Activated CD4-positive, alpha-beta T cell treated with anti-CD3 and anti-CD28 coated beads for 48 hours (primary cell): Measurements from ENCODE around the gene TM7SF2.
A peak's percentile ranks its signal among the peaks of the same experiment; 100 is the strongest.

Source experiments
- DNase-seq: peaks from one replicate; pipeline ENCODE4 v3.0.0-alpha.2; 2020

TM7SF2 gene

DNA sequence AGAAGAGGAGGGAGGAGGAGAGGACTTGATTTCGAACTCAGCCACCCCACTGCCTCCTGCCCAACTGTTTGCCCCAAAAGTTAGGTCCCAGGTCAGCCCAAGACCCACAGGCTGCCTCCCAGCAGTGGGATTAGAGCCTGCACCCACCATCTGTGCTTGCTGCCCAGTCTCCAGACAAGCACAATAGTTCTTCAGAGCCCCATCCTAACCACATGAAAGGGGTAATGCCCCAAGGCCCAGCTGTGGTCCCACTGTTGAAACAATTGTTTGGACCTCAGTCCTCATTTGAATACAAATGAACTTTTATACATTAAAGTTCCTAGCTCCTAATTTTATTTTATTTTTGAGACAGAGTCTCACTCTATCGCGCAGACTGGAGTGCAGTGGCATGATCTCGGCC is 21.0 kb upstream of the TM7SF2 start:
- DNase-seq: no peak

DNA sequence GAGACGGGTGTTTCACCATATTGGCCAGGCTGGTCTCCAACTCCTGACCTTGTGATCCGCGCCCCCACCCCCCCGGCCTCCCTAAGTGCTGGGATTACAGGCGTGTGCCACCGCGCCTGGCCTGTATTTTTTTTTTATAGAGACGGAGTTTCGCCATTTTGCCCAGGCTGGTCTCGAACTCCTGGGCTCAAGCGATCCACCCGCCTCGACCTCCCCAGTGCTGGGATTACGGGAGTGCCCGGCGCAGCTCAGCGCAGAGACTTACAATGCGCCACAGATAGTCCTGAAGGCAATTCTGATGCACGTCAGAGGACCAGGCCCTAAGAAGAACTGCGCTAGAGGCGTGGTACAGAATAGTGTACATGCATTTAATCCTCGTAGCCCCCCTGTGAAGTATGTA is 16.2 kb upstream of the TM7SF2 start:
- no peak for DNase-seq

DNA sequence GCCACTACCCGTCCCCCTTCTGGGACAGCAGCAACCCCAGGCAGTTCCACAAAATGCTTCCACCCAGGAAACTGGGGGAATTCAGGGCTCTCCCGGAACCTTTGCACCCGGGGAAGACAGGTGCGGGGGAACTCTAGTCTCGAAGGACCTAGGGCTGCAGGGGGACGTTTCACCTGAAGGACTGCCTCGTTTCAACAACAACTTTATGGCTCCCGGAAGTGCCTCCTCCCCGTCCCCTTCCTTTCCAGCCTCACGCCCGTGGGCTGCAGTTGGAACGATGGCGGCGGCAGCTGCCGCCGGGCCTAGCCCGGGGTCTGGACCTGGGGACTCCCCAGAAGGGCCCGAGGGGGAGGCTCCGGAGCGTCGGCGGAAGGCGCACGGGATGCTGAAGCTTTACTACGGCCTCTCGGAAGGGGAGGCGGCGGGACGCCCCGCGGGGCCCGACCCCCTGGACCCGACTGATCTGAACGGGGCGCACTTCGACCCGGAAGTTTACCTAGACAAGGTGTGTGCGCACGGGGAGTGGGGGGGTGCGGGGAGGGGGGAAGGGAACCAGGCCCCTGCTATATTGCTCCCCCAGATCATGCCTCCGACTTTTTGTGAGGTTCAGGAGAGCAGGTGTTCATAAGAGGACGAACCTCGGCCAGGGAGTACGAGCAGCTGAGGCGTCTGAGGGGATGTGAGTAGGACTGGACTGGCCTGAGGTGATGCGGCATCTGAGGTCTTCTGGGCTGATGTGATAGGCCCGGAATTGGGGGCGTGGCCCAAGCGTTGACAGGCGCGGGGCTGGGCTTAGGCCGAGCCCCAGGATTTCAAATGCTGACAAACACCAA is 15.5 kb upstream of the TM7SF2 start, which contains the start of gene VPS51:
TSS of gene VPS51 (plus strand) at position 241 of the 833 bp plus-strand sequence. CDS start at position 278, 37 bp downstream.
- peak; percentile 91 for DNase-seq

DNA sequence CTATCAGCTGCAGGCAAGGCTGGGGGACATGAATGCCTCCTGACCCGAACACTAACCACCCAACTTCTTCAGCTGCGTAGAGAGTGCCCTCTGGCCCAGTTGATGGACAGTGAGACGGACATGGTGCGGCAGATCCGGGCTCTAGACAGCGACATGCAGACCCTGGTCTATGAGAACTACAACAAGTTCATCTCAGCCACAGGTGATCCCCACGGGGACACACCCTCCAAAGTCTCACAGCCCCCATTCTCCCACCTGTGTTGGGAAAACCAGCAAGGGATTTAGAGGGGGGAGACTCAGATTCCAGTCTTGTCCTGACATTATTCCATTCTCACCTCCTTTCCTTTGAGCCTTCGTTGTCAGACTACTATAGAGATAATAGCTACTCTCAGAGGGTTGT is 14.7 kb upstream of the TM7SF2 start:
- no peak for DNase-seq

DNA sequence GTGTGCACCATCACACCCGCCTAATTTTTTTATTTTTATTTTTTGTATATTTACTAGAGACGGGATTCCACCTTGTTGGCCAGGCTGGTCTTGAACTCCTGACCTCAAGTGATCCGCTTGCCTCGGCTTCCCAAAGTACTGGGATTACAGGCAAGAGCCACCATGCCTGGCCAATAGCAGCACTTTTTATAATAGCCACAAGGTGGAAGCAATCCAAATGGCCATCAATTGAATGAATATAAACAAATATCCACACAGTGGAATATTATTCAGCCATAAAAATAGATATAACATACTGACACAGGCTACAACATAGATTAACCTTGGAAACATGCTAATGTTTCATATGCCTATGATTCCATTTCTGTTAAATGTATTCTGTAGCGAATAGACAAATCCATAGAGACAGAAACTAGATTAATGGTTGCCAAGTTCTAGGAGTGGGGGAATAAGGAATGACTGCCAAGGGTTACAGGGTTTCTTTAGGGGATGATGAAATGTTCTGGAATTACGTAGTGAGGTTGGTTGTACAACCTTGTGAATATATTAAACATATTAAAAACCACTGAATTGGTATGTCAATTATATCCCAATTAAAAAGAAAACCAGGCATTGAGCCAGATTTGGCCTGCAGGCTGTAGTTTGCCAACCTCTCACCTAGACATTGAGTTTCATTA is 10.9 kb upstream of the TM7SF2 start:
- no peak for DNase-seq

DNA sequence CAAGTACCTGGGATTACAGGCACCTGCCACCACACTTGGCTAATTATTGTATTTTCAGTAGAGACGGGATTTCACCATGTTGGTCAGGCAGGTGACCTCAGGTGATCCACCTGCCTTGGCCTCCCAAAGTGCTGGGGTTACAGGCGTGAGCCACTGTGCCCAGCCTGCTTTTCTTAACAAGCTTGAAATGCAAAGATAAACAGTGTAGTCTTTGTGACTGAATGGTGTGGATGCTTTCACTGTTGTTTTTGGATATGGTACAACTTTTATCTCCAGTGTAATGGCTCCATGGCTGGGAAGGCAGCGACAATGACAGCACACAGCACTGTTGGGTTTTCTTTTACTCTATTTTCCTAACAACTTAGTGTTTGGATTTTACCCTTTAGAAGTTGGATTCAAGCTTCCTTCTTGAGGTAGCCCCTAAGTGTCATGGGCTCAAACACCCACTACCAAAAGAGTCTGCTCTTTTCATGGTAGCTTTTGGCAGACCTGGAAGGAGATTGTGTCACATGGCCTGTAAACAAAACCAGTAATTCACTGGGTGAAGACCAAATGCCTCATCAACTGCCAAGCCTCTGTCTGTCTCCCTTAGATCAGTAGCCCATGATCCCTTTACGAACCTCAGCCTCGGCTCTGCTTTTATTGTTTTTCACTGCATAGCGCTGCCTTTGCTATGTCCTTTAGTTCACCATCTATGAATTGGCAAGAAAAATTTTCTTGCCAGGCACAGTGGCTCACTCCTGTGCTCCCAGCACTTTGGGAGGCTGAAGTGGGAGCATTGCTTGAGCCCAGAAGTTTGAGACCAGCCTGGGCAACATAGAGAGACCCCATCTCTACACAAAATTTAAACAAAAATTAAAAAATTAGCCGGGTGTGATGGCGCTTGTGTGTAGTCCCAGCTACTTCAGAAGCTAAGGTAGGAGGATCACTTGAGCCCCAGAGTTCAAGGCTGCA is 9.3 kb upstream of the TM7SF2 start:
- no peak for DNase-seq

DNA sequence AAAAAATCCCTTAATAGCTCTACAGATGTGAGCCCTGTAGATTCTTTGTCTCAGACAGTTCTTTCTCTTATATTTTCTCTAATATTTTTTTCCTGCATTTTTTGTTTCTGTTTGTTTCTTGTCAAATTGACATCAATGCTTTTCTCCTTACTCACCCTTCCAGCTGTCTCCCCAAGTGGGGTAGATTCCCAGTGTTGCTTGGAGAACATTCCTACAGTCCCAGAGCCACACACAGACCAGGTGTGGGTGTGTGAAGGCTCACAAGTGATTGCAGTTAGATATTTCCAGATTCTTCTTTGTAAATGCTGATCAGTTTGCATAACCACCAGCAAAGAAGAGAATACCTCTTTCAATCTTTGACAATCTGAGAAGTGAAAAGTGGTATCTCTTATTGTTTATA is 8.2 kb upstream of the TM7SF2 start:
- no peak for DNase-seq

DNA sequence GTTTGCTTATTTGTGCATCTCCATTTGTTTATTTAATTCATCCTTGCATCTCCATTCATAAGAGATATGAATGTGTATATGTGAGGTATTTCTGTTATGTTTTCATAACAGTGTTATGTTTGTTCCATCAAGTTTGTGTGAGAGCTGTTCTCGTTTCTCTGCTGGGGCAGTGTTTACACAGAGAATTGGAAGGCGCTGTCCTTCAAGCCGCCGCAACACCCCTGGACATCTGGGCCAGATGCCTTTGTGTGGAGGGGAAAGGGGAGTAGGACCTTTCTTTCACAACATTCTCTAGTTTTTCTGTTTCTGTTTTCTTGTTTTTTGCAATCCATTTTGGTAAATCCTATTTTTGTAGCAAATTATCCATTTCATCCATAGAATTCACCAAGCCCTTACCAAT is 7.0 kb upstream of the TM7SF2 start:
- no peak for DNase-seq

DNA sequence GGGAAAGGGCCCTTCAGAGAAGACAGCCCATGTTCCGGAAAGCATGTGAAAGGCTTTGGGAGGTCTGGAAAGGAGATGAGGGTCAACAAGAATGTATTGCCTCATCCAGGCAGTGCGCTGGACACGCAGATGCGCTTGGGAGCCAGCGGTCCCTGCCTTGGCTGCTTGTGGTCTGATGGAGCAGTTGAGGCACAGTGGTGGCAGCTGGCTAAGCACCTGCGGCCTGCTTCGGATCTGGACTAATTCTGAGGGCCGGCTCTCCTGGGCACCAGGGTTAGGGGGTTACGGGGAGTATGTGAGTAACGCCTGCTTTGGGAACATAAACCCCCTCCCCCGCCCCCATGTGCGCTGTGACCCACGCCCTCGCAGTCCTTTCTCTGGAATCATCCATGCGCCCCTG is 4.6 kb upstream of the TM7SF2 start:
- DNase-seq: no peak

DNA sequence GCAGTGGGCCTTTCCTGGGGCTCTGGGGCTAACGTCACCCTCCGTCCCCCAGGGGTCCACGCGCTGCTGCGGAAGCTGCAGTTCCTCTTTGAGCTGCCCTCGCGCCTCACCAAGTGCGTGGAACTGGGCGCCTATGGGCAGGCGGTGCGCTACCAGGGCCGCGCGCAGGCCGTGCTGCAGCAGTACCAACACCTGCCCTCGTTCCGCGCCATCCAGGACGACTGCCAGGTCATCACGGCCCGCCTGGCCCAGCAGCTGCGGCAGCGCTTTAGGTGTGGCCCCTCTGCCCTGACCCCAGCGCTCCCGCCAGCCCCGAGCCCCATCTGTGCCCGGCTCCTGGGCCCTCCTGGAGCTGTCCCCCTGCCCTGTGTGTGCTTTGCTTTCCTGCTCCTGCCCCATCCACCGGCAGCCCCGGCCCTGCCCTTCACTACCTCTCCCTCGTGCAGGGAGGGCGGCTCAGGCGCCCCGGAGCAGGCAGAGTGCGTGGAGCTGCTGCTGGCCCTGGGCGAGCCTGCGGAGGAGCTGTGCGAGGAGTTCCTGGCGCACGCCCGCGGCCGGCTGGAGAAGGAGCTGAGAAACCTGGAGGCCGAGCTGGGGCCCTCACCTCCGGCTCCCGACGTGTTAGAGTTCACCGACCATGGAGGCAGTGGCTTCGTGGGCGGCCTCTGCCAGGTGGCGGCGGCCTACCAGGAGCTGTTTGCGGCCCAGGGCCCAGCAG is 3.8 kb upstream of the TM7SF2 start:
- no peak for DNase-seq

DNA sequence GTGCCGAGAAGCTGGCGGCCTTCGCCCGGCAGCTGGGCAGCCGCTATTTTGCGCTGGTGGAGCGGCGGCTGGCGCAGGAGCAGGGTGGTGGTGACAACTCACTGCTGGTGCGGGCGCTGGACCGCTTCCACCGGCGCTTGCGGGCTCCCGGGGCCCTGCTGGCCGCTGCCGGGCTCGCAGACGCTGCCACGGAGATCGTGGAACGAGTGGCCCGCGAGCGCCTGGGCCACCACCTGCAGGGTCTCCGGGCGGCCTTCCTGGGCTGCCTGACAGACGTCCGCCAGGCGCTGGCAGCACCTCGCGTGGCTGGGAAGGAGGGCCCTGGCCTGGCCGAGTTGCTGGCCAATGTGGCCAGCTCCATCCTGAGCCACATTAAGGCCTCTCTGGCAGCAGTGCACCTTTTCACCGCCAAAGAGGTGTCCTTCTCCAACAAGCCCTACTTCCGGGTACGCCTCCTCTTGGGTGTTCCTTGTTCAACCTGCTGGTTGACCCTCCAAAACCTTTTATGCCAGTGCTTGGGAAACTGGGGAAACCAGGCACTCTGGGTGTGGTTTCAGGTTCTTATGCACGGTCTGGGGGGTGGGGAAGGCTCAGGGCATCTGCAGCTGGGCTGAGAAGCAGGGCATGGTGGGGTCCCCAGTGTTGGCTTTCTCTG is 3.1 kb upstream of the TM7SF2 start:
- no peak for DNase-seq

DNA sequence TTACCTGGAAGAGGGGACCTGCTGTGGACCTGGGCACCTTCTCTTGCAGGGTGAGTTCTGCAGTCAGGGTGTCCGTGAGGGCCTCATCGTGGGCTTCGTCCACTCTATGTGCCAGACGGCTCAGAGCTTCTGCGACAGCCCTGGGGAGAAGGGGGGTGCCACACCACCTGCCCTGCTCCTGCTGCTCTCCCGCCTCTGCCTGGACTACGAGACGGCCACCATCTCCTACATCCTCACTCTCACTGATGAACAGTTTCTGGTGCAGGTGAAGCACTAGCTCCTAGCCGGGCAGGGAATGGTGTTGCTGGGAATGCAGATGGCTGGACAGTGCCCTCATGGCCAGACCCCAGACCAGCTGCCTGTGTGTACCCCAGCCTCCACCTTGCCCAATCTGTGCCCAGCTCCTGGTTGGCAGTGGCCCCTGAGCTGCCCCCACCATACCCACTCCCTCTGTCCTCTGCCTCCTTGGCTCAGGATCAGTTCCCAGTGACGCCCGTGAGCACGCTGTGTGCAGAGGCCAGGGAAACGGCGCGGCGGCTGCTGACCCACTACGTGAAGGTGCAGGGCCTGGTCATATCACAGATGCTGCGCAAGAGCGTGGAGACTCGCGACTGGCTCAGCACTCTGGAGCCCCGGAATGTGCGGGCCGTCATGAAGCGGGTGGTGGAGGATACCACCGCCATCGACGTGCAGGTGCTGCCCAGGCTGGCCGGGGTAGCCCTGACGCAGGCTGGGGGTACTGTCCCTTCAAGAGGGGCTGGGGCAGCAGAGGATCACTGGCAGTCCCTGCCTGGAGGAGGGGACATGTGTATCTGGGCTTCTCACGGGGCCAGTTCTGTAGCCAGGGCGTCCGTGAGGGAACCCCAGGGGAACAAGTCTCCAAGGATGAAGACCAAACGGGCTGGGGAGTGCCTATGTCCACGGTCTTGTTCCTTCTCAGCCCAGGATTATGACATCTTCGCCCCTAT is 2.2 kb upstream of the TM7SF2 start:
- DNase-seq: no peak

DNA sequence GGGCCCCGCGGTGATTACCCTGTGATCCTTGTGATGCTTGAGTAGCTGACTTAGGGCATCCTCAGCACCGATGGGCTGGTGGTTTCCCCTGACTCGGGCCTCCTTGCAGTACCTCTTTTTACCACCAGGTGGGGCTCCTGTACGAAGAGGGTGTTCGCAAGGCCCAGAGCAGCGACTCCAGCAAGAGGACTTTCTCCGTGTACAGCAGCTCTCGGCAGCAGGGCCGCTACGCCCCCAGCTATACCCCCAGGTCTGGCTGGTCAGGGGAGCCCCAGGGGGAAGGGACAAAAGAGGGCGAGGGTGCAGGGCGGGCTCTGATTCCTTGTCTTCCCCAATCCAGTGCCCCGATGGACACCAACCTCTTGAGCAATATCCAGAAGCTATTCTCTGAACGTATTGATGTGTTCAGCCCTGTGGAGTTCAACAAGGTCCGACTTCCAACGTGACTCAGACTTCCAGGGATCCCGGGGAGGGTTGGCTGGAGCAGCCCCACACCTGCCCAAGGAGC is 1.3 kb upstream of the TM7SF2 start:
- DNase-seq: peak; percentile 98

DNA sequence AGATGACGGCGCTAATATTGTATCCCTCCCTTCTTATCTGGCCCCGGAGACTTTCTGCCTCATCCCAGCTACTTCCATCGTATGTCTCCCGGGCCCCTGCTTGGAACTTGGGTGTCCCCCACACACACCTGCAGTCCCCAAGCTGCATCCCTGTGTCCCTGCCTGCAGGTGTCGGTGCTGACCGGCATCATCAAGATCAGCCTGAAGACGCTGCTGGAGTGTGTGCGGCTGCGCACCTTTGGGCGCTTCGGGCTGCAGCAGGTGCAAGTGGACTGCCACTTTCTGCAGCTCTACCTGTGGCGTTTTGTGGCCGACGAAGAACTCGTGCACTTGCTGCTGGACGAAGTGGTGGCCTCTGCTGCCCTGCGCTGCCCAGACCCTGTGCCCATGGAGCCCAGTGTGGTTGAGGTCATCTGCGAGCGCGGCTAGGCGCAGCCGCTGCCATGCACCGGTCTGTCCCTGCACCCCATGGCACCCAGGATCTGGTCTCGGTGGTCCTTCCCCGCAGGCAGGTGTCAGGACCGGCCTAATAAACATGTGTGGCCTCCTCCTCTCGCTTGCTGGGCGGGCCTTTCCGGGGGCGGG is 421 bp upstream of the TM7SF2 start:
- no peak for DNase-seq

DNA sequence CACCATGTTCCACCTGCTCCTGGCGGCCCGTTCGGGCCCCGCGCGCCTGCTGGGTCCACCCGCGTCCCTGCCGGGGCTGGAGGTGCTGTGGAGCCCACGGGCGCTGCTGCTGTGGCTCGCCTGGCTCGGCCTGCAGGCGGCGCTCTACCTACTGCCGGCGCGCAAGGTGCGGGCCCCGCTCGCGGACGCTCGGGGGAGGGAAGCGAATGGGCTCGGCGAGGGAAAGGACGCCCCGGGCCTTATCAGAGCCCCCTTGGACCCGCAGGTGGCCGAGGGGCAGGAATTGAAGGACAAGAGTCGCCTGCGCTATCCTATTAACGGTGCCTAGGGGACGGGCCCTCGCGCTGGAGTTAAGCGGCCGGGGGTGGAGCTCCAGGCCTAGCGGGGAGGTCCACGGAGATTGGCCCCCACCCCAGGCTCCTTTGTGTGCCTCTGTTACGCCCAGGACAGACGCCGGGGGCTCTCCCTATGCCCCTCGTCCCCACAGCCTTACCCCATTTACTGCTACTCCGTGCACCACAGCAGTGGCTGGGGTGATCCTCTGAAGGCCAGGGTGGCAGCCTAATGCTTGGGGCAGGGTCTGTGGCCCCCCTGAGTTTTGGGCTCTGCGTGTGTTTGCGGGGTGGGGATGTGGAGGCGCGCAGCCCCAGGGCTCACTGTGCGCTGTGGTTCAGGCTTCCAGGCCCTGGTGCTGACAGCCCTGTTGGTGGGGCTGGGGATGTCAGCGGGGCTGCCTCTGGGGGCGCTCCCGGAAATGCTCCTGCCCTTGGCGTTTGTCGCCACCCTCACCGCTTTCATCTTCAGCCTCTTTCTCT is 1.1 kb downstream of the TM7SF2 start:
- peak; percentile 82 for DNase-seq

DNA sequence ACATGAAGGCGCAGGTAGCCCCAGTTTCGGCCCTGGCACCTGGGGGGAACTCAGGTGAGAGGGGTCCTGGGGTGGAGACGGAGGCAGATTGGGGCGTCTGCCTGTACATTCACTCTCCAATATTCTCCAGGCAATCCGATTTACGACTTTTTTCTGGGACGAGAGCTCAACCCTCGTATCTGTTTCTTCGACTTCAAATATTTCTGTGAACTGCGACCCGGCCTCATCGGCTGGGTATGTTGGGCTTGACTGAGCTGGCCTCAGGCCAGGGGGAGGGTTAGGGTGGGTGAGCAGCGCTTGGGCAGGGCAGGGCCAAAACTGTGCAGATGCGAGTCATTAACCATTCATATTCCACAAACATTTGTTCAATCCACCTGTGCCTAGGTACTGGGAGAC is 1.7 kb downstream of the TM7SF2 start:
- no peak for DNase-seq

DNA sequence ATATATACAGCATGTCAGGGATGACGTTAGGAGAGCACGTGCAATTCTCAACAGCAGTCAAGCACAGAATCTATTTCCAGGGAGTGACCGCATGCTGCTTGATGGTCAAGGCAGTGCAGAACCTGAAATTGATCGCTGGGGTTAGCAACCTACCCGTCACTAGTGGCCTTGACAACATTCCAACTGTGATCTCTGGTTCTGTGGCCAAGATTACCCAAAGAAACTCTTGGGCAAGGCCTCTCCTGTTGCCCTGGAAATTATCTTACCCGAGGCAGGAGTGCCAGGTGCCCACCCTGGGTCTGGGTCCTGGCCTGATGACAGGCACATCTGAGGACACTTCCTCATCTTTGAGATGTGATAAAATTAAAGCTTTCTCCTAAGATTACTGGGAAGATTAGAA is 2.2 kb downstream of the TM7SF2 start:
- no peak for DNase-seq

DNA sequence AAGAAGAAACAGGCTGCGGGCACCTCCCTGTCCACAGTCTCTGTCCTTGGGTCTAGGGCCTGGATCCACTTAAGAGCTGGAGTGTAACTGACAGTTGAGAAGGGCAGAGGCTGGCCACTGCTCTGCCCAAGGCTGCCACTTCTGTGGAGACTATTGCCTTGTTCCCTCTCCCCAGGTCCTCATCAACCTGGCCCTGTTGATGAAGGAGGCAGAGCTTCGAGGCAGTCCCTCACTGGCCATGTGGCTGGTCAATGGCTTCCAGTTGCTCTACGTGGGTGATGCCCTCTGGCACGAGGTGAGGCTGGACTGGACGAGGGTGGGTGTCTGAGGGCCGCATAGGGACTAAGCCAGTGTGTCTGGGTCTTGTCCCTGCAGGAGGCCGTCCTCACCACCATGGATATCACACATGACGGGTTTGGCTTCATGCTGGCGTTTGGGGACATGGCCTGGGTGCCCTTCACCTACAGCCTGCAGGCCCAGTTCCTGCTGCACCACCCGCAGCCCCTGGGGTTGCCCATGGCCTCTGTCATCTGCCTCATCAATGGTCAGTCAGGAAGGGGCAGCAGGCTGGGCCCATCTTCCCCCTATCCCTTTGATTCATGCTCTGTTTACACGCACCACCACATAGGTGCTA is 3.0 kb downstream of the TM7SF2 start:
- no peak for DNase-seq
